Measurements from ENCODE around the gene RNF115.

- TF ChIP-seq CTCF (IDR thresholded peaks at IDR 0.05) (no peak), POLR2A (IDR thresholded peaks at IDR 0.05) (no peak)
Measured at GRCh38 chr1:145702052-145702451, 121.8 kb downstream of the RNF115 start.
